ENCODE results near the gene IFI27L1.

Gene IFI27L1

DNA sequence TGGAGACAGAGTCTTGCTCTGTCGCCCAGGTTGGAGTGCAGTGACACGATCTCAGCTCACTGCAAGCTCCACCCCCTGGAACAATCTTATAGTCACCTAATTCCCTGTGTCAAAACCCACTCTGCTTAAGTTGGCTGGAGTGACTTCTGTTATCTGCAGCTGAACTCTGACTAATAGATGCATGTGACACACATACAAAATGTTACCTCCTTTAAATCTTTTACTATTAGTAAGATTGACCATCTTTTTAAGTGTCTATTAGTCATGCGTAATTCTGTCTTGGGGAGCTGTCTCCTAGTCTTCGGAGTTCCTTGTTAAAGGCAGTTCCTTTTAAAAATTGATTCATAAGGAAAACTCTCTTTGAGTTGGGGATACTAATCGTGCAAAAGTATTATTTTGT, 7.4 kb downstream of the IFI27L1 start:
- no peaks in the 10 kb centered on the region for H3K27me3 Mint-ChIP-seq
- no peak overlapping the region for H3K27ac Mint-ChIP-seq
- no peak for ATAC-seq
- no peaks in the 10 kb centered on the region for H3K9me3 Mint-ChIP-seq
- no peak overlapping the region for H3K4me3 Mint-ChIP-seq
- H3K4me1 Mint-ChIP-seq: no peaks in the 10 kb centered on the region
- no peaks in the 10 kb centered on the region for H3K36me3 Mint-ChIP-seq

DNA sequence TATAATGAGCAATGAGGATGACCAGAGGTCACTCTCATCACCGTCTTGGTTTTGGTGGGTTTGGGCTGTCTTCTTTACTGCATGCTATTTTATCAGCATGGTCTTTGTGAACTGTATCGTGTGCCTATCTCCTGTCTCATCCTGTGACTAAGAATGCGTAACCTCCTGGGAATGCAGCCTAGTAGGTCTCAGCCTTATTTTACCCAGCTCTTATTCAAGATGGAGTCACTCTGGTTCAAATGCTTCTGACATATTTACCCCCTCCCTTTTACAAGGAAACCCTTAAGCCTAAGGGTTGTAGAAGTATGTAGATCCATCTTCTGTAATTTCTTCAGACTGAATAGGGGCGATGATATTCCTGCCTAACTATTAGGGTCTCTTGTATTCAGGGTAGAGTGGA, 8.4 kb downstream of the IFI27L1 start:
- Mint-ChIP-seq H3K27ac (no peak overlapping the region), H3K27me3 (no peaks in the 10 kb centered on the region), H3K4me1 (no peaks in the 10 kb centered on the region), H3K36me3 (no peaks in the 10 kb centered on the region), H3K4me3 (no peak overlapping the region), H3K9me3 (no peaks in the 10 kb centered on the region)
- ATAC-seq: no peak

DNA sequence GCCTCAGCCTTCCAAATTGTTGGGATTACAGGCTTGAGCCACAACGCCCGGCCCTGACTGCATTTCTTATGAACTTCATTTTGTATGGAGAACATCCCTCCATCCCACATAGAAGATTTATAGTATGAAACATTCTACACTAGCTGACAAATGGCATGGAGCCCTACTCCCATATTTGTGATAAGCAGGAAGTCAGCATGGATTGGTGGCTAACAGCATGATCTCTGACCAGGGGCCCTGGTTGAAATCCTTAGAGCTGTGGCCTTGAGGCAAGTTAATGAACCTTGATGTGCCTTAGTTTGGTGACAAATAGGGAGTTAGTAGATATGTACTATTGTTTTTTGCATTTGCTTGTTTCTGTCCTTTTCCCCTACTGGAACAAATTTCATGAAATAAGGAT, 12.3 kb downstream of the IFI27L1 start:
- Mint-ChIP-seq H3K4me3 (no peak overlapping the region), H3K4me1 (no peaks in the 10 kb centered on the region), H3K27ac (no peak overlapping the region), H3K36me3 (peaks cover 7% of the 10 kb centered on the region), H3K9me3 (no peaks in the 10 kb centered on the region), H3K27me3 (no peaks in the 10 kb centered on the region)
- no peak for ATAC-seq

DNA sequence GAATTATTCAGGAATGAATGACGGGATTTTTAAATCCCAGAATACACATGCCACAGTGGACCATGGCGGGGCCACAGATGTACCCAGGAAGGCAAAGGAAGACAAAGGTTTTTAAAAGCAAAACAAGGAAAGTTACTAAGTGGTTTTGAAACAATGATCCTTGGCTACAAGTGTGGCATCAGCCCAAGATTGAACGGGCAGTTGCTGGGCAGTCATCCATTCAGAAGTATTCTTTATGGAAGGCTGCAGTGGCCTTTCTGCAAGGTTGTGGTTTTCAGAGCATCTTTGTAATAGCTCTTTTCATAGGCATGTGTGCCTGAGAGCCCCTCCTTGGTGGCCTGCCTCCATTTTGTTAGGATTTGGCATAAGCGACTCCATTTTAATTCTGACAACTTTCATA, 16.0 kb downstream of the IFI27L1 start:
- no peak overlapping the region for H3K4me3 Mint-ChIP-seq
- no peaks in the 10 kb centered on the region for H3K27me3 Mint-ChIP-seq
- peaks cover 11% of the 10 kb centered on the region for H3K36me3 Mint-ChIP-seq
- H3K9me3 Mint-ChIP-seq: no peaks in the 10 kb centered on the region
- no peak overlapping the region for H3K27ac Mint-ChIP-seq
- ATAC-seq: no peak
- no peaks in the 10 kb centered on the region for H3K4me1 Mint-ChIP-seq

DNA sequence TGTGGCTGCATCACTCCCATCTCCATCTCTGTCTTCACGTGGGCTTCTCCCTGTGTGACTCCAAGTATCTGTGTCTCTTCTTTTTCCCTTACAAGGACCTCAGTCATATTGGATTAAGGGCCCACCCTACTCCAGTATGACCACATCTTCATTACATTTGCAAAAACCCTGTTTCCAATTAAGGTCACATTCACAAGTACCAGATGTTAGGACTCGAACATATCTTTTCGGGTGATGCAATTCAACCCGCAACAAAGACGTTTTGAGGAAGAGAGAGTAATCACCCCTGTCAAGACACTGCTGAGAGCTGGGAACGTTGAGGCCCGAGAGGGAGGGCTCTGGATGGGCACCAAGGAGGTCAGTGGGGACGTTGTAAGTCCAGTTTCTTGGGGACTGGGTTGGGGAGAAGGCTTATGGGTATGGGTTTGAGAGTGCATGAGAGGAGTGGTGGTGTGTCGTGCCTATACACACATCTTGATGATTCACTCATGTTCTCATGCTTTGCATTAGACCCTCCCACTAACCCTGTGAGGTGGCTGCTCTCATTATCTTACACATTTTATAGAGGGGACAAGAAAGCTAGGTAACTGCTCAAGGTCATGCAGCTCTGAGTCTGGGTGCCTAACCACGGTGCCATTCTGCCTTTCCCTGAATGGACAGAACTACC, 17.3 kb downstream of the IFI27L1 start:
- Mint-ChIP-seq H3K27me3 (no peaks in the 10 kb centered on the region), H3K27ac (no peak overlapping the region), H3K9me3 (no peaks in the 10 kb centered on the region), H3K4me1 (no peaks in the 10 kb centered on the region), H3K4me3 (no peak overlapping the region), H3K36me3 (peaks cover 11% of the 10 kb centered on the region)
- ATAC-seq: no peak

DNA sequence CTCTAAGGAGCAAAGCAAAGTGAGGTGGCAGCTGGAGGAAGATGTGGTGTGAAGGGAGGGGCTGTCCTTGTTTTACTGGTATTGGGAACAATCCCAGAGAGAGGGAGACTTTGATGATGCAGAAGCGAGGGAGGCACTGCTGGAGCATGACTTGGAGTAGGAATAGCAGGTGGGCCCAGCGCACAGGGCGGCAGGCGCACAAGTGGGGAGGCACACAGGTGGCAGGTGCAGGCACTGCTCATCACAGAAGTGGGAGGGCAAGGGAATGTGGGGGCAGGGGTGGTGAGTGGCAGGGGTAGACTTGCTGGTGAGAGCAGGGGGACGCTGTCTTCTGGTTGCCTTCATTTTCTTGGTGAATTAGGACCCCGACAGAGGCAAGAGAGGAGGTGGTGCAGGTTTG, 17.9 kb downstream of the IFI27L1 start:
- ATAC-seq: no peak
- H3K36me3 Mint-ChIP-seq: peaks cover 11% of the 10 kb centered on the region
- no peaks in the 10 kb centered on the region for H3K9me3 Mint-ChIP-seq
- no peaks in the 10 kb centered on the region for H3K27me3 Mint-ChIP-seq
- H3K4me3 Mint-ChIP-seq: no peak overlapping the region
- no peaks in the 10 kb centered on the region for H3K4me1 Mint-ChIP-seq
- H3K27ac Mint-ChIP-seq: no peak overlapping the region

DNA sequence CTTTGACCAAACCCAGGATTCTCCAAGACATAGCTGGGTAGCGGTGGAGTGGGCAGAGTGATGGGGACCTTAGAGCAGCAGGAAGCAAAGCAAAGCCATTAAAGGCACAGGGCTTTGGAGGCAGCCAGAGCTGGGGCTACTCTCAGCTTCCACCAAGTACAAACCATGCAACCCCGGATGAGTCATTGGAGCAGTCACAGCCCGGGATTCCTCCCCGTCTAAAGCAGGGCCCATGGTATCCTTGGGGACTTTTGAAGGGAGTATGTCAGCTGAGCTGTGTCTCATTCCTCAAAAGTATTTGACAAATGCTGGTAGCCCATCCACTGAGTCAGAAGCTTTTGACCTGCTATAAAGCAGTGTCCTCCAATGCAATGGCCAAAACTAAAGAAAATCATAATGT, 19.7 kb downstream of the IFI27L1 start:
- no peak overlapping the region for H3K4me3 Mint-ChIP-seq
- ATAC-seq: no peak
- no peaks in the 10 kb centered on the region for H3K9me3 Mint-ChIP-seq
- peaks cover 11% of the 10 kb centered on the region for H3K36me3 Mint-ChIP-seq
- H3K27me3 Mint-ChIP-seq: no peaks in the 10 kb centered on the region
- H3K27ac Mint-ChIP-seq: no peak overlapping the region
- H3K4me1 Mint-ChIP-seq: no peaks in the 10 kb centered on the region

DNA sequence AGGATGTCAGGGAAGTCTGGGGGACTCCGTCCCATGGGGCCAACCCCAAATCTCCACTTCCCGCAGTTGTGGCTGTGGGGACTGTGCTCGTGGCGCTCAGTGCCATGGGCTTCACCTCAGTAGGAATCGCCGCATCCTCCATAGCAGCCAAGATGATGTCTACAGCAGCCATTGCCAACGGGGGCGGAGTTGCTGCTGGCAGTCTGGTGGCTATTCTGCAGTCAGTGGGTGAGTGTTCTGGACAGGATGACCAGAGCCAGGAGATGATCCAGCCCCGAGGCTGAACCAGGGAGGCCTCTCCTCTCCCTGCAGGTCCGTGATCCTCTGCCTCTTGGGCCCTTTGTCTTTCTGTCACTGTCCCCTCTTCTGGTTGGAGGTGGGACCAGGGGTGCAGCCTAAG, 20.6 kb downstream of the IFI27L1 start:
- H3K27ac Mint-ChIP-seq: no peak overlapping the region
- H3K4me3 Mint-ChIP-seq: no peak overlapping the region

DNA sequence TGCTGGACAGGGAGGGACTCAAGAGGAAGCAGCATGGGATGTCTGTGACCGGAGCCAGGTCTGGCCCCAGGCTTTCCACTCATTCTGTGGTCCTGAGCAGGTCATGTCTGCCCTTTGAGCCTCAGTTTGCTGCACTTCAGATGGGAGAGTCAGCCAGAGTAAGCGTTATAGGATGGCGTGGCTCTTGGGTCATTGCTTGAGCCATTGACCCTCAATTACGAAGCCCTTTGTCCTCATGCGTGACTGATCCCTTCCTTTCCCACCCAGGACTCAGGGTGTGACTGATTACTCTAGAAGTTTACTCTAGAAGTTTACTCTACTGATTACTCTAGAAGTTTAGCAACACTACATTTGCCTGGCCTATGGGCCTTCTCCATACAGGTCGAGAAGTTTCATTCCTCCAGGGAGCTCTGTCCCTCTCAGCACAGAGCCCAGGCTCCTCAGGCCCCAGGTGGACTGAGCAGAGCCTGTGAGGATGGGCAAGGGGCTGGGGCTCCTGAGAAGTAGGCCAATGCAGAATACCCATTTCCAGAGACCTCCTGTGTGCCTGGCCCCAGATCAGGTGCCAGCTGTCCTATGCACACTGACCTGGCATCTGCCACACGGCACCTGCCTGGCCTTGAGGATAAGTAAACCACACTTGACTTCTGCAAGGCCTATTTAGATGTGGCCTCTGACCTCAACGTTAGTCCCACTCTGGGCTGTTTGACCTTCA, 21.8 kb downstream of the IFI27L1 start:
- no peaks in the 10 kb centered on the region for H3K9me3 Mint-ChIP-seq
- peak; percentile 21 for ATAC-seq
- no peaks in the 10 kb centered on the region for H3K4me1 Mint-ChIP-seq

More for the DNA sequence above, 20.6 kb downstream of the IFI27L1 start:
- Mint-ChIP-seq H3K27me3 (no peaks in the 10 kb centered on the region), H3K9me3 (no peaks in the 10 kb centered on the region), H3K36me3 (peaks cover 11% of the 10 kb centered on the region), H3K4me1 (no peaks in the 10 kb centered on the region)
- no peak for ATAC-seq

DNA sequence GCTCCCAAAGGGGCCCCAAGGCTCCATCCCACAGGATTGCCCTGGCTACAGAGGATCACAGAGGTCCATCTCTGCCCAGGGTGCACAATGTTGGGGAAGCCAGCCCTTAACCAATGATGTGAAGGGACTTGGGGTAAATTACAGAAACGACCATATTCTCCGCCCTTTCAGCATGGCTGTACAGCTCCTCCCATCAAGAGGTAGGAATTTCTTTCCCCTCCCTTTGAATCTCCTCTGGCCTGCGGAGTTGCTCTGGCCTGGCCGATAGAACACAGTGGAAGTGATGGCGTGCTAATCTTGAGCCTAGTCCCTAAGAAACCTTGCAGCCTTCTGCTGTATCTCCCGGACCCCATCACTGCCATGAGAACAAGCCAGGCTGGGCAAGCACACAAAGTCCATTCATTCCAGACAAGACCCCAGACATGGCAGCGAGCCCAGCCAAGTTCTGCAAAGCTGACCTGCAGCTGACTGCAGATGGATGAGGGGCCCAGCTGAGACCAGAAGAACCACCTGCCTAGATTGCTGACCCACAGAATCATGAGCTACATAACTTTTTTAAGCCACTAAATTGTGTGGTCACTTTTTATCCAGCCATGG, 22.5 kb downstream of the IFI27L1 start:
- no peaks in the 10 kb centered on the region for H3K27me3 Mint-ChIP-seq

More for the DNA sequence above, 21.8 kb downstream of the IFI27L1 start:
- Mint-ChIP-seq H3K27me3 (no peaks in the 10 kb centered on the region), H3K27ac (no peak overlapping the region), H3K4me3 (no peak overlapping the region), H3K36me3 (peaks cover 6% of the 10 kb centered on the region)

DNA sequence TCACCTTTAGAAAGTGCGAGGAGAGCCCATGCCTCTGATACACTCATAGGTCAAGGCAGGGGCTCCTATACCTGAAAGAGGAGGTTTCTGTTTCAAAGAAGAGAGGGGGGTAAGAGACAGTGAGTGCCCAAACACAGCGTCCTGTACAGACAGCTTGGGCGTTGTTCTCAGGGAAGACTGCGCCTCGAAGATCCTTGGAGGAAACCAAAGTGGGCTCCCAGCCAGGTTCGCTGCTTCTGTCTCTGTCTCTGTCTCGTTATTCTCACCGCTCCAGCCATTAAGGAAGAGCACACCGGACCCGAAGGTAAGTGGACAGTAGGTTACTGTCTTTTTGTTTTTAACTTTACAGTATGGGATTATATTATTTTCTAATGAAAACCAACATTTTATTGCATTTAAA, 23.6 kb downstream of the IFI27L1 start:
- Mint-ChIP-seq H3K36me3 (no peaks in the 10 kb centered on the region), H3K4me3 (no peak overlapping the region), H3K27me3 (no peaks in the 10 kb centered on the region), H3K4me1 (no peaks in the 10 kb centered on the region), H3K9me3 (no peaks in the 10 kb centered on the region), H3K27ac (no peak overlapping the region)
- ATAC-seq: no peak

More for the DNA sequence above, 22.5 kb downstream of the IFI27L1 start:
- no peak overlapping the region for H3K27ac Mint-ChIP-seq
- no peaks in the 10 kb centered on the region for H3K4me1 Mint-ChIP-seq
- H3K4me3 Mint-ChIP-seq: no peak overlapping the region
- ATAC-seq: no peak
- H3K36me3 Mint-ChIP-seq: peaks cover 2% of the 10 kb centered on the region
- H3K9me3 Mint-ChIP-seq: no peaks in the 10 kb centered on the region

DNA sequence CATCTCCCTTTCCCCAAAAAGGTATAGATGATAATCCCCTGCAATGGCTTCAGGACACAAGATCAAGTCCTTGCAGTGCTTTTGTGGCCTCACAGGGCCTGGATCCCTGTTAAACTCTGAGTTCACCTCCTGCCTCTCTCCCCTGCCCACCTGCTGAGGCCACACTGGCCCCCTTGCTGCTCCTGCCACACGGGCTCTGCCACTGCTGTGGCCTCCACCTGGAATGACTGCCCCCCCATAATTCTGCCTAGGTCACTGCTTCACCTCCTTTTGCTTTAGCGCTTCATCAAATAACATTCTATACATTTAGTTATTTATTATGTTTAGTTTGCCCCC, 28.8 kb downstream of the IFI27L1 start:
- no peaks in the 10 kb centered on the region for H3K9me3 Mint-ChIP-seq
- H3K36me3 Mint-ChIP-seq: no peaks in the 10 kb centered on the region
- no peak overlapping the region for H3K27ac Mint-ChIP-seq
- ATAC-seq: no peak
- H3K4me3 Mint-ChIP-seq: no peak overlapping the region
- no peaks in the 10 kb centered on the region for H3K4me1 Mint-ChIP-seq
- H3K27me3 Mint-ChIP-seq: peaks cover 33% of the 10 kb centered on the region

DNA sequence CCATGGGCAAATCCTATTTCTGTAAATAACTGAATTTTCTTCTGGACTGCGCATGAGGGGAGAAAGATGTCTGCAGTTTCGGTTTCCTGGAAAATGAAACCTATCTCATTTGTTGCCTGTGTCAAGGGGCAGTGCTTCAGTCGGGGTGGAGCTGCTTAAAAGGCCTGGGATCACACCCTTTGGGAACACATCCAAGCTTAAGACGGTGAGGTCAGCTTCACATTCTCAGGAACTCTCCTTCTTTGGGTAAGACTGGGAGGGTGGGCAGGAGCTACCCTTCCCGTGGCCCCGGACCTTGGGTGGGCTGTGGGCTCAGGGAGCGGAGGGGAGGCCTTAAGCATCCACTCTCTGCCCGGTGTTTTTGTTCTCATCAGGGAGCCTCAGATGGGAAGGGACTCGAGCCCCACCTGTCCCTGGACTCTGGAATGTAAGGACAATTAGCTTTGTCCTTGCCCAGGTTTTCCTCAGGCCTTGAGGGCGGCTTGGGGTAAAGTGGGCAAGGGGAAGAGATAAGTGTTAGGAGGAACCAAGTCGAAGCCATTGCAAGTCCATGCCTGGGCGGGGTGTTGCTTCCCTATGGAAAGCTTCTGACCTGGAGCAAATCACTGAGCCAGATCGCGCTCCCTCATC, 29.6 kb downstream of the IFI27L1 start, which contains the start of gene IFI27:
TSS of gene IFI27 (plus strand) at position 185 of the 630 bp plus-strand sequence.
- H3K4me3 Mint-ChIP-seq: no peak within 1 kb of the TSS
- H3K36me3 Mint-ChIP-seq: no peaks in the 10 kb centered on the region
- no peak within 1 kb of the TSS for H3K27ac Mint-ChIP-seq
- H3K9me3 Mint-ChIP-seq: no peaks in the 10 kb centered on the region
- ATAC-seq: no peak
- H3K4me1 Mint-ChIP-seq: no peaks in the 10 kb centered on the region
- peaks cover 41% of the 10 kb centered on the region for H3K27me3 Mint-ChIP-seq

DNA sequence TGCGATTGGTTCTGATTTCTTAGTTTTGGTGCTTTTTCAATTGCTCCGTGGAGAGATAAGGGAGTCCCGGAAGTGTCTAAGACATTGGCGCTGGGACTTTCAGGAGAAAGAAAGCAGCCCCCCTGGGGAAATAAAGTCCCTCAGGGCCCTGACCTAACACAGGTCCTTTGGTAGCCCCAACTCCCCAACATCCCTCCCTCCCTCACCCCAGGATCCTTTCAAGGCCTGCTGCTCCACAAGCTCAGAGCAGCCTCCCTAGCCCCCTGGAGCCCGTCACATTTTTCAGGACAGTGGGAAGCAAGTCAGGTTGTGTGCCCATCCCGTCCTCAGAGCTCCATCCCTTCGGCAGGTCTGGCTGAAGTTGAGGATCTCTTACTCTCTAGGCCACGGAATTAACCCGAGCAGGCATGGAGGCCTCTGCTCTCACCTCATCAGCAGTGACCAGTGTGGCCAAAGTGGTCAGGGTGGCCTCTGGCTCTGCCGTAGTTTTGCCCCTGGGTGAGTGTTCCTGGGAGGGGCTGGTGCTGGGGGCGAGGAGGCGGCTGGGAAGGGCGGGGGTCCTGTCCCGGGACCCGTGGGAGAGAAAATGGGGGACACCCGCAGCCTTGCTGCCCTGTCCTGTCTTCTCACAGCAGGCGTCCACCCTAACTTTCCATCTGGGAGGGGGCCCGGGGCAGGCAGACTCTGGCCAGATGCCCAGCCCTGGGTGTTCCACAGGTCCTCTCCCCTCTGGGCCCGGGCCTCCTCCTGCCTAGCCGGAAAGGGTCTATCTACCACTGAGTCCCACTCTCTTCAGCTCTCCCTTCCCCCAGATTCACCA, 30.4 kb downstream of the IFI27L1 start:
- no peak overlapping the region for H3K4me3 Mint-ChIP-seq
- no peaks in the 10 kb centered on the region for H3K36me3 Mint-ChIP-seq
- no peak for ATAC-seq
- no peaks in the 10 kb centered on the region for H3K9me3 Mint-ChIP-seq
- no peaks in the 10 kb centered on the region for H3K4me1 Mint-ChIP-seq
- no peak overlapping the region for H3K27ac Mint-ChIP-seq
- H3K27me3 Mint-ChIP-seq: peaks cover 49% of the 10 kb centered on the region

DNA sequence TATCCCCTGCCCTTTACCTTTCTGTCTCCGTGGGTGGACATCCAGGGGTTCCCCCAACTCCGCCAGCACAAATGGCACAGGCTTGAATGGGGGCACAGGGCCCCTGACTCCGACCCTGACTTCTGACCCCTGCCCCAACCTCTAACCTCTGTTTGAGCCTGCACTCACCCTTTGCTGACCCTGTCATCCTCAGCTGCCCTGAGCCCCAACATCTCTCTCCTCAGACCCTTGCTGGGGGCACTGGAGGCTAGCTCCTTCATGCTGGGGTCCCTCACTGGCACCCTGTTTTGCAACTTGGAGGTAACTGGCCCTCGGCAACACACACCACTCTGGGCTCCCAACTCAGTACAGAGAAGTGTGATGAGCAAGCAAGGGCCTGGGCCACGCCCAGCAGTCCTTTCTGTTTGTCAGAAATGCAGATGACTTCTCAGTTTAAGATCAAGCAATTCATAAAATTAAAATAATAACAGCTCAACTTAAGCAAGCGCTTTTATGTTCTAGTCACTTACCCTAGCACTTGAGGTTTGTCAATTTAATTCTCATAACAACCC, 31.5 kb downstream of the IFI27L1 start:
- no peaks in the 10 kb centered on the region for H3K36me3 Mint-ChIP-seq
- H3K27me3 Mint-ChIP-seq: peaks cover 60% of the 10 kb centered on the region

More for the DNA sequence above, 31.5 kb downstream of the IFI27L1 start:
- H3K4me1 Mint-ChIP-seq: no peaks in the 10 kb centered on the region
- H3K9me3 Mint-ChIP-seq: no peaks in the 10 kb centered on the region
- no peak for ATAC-seq
- no peak overlapping the region for H3K4me3 Mint-ChIP-seq
- H3K27ac Mint-ChIP-seq: no peak overlapping the region
